Esophagus (tissue), 2 donors: ENCODE data around the gene ANKRD18A. TPM values are rescaled to one million over a fixed set of nuclear protein-coding genes. Genes with fewer than 3 reads are reported as not detected.
"Not testable (repeated sequence)": the region's sequence is repeated elsewhere in the genome, so short reads cannot be mapped to it uniquely, and the experiment has no call there.

ENCODE experiments used
- H3K27ac ChIP-seq, 2 donors: one replicate each; pipeline ENCODE4 v1.5.1; 2013; ENCODE audit warnings: low read depth in 2 of 2, mild to moderate bottlenecking in 2 of 2, inconsistent platforms in 1 of 2, low read length in 1 of 2, moderate library complexity in 1 of 2
- H3K27me3 ChIP-seq, 2 donors: one replicate each; pipeline ENCODE4 v1.6.1; 2013; ENCODE audit warnings: low read length in 2 of 2, control low read depth in 1 of 2, mild to moderate bottlenecking in 1 of 2; ENCODE audit not compliant: insufficient read depth in 2 of 2, control insufficient read depth in 1 of 2
- H3K36me3 ChIP-seq, 2 donors: one replicate each; pipeline ENCODE4 v1.6.1; 2013; ENCODE audit warnings: low read length in 1 of 2; ENCODE audit not compliant: control insufficient read depth in 2 of 2, insufficient read depth in 2 of 2
- H3K4me1 ChIP-seq, 2 donors: one replicate each; pipeline ENCODE4 v1.6.1; 2013; ENCODE audit warnings: low read length in 1 of 2; ENCODE audit not compliant: control insufficient read depth in 2 of 2, insufficient read depth in 2 of 2
- H3K4me3 ChIP-seq, 2 donors: one replicate each; pipeline ENCODE4 v1.5.1; 2013; ENCODE audit warnings: low read length in 2 of 2, mild to moderate bottlenecking in 2 of 2, low read depth in 1 of 2, moderate library complexity in 1 of 2
- H3K9me3 ChIP-seq, 2 donors: one replicate each; pipeline ENCODE4 v1.6.1; 2013; ENCODE audit warnings: mild to moderate bottlenecking in 2 of 2, low read depth in 1 of 2, low read length in 1 of 2, moderate library complexity in 1 of 2; ENCODE audit not compliant: control insufficient read depth in 2 of 2, insufficient read depth in 1 of 2
- WGBS, 2 donors: extraction: QIAGEN DNeasy Blood & Tissue Kit; methylation state at CpG; one replicate each; pipeline ENCODE4 v1.1.7; 2013; 5-methylcytosine and 5-hydroxymethylcytosine counted together
- polyA plus RNA-seq, 2 donors: library from polyadenylated mRNA; stranded (reverse); fragments of 200-250 nt; gene quantifications; one replicate each; pipeline ENCODE4 v1.2.3, GENCODE V29; 2013
- donor health status: healthy with polysubstance abuse.
- donor health status: Bipolar disorder and iron deficiency.

The ANKRD18A gene
- polyA plus RNA-seq, 2 donors: 1.2 to 7.1 TPM

- not testable (repeated sequence) for H3K4me1 ChIP-seq, H3K27ac ChIP-seq, H3K36me3 ChIP-seq, H3K27me3 ChIP-seq, H3K4me3 ChIP-seq, H3K9me3 ChIP-seq
- WGBS, 2 donors: 51 to 68% methylated on average over 3 of the region's 3 CpGs
Observed at GRCh38 chr9:38583765-38584164, 36.6 kb downstream of the ANKRD18A start.

DNA sequence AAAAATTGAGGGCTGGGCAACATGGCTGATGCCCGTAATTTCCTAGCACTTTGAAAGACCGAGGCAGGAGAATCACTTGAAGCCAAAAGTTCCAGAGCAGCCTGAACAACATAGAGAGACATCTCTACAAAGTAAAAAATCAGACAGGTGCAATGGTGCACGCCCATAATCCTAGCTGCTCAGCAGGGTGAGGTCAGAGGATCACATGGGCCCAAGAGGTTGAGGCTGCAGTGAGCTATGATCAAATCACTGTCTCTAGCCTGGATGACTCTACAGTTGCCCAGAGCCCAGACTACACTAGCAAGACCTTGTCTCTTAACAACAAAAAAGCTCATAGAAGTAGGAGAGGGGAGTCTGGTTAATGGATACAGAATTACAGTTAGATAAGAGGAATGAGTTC, 40.3 kb downstream of the ANKRD18A start:
- not testable (repeated sequence) for H3K27ac ChIP-seq, H3K36me3 ChIP-seq, H3K27me3 ChIP-seq, H3K4me1 ChIP-seq, H3K4me3 ChIP-seq, H3K9me3 ChIP-seq
- WGBS, 2 donors: 82 to 83% methylated on average over 3 of the region's 3 CpGs

DNA sequence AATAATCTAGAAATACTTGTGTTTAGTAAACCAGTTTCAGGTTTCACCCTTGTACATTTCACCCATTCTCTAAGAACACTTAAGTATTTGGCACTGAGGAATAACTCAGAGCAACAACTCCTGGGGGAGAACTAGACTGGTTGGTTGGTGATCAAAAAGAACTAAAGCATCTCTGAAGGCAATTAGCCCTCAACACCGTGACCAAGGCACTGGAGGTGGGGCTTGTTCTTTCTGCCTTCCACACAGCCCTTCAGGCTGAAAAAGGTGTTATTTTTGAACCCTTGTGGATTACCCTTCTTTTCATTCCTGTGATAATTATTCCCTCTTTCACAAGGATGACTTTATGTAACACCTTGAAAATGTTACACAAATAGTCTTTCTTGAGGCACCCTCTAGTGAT, 44.2 kb downstream of the ANKRD18A start:
- not testable (repeated sequence) for H3K4me3 ChIP-seq, H3K27me3 ChIP-seq, H3K4me1 ChIP-seq, H3K27ac ChIP-seq, H3K9me3 ChIP-seq, H3K36me3 ChIP-seq
- 26 to 77% methylated on average over 1 of the region's 1 CpG for WGBS, 2 donors

GRCh38 chr9:38566048-38566447, 54.3 kb downstream of the ANKRD18A start:
- not testable (repeated sequence) for H3K4me1 ChIP-seq, H3K9me3 ChIP-seq, H3K27me3 ChIP-seq, H3K27ac ChIP-seq, H3K4me3 ChIP-seq, H3K36me3 ChIP-seq
- 100% methylated on average over 1 of the region's 1 CpG; no CpG with 5 or more reads in 1 of the 2 donors for WGBS, 2 donors

DNA sequence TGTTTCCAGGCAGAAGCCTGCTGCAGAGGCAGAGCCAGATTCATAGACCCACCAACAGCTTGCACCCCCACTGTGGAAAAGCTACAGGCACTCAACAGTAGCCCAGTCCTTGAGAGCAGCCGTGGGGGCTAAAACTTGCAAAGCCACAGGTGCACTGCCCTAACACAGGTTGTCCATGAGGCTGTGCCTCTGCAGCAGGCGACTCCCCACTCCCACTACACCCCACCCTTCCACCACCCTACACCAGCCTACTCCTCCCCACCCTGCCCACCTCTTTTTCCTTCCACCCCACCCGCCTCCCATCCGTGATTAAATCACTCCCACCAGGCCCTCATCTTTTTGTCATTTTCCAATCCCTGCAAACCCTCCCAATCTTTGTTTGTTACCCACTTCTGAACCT, 55.2 kb downstream of the ANKRD18A start:
- H3K9me3 ChIP-seq: not testable (repeated sequence)

DNA sequence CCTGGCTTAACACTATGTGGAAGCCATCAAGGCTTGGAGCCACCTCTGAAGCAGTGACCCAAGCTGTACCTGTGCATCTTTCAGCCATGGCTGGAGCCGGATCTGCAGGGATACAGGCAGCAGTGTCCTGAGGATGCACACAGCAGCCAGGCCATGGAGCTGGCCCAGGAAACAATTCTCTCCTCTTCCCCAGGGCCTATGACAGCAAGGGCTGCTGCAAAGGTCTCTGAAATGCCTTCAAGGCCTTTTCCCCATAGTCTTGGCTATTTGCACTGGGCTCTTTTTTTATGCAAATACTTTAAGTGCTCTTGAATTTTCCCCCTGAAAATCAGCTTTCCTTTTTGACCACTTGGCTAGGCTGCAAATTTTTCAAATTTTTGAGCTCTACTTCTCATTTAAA, 56.5 kb downstream of the ANKRD18A start:
- not testable (repeated sequence) for H3K27ac ChIP-seq, H3K27me3 ChIP-seq, H3K36me3 ChIP-seq, H3K4me1 ChIP-seq, H3K4me3 ChIP-seq, H3K9me3 ChIP-seq
- WGBS, 2 donors: no CpG with 5 or more reads among the region's 1 CpG

More for the DNA sequence above, 55.2 kb downstream of the ANKRD18A start:
- 92 to 100% methylated on average over 1 to 2 of the region's 4 CpGs for WGBS, 2 donors
- not testable (repeated sequence) for H3K36me3 ChIP-seq, H3K4me1 ChIP-seq, H3K27ac ChIP-seq, H3K27me3 ChIP-seq, H3K4me3 ChIP-seq

DNA sequence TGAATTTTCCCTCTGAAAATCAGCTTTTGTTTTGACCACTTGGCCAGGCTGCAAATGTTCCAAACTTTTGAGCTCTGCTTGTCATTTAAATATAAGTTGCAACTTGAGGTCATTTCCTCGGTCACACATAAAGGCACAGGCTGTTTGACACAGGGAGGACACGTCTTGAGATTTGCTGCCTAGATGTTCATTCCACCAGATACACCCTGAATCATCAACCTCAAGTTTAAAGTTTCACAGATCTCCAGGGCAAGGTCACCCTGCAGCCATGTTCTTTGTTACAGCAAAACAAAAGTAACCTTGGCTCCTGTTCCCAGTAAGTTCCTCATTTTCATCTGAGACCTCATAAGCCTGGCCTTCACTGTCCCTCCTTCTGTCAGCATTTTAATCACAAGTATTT, 59.3 kb downstream of the ANKRD18A start:
- H3K4me1 ChIP-seq: not testable (repeated sequence)
- WGBS, 2 donors: 60 to 79% methylated on average over 2 of the region's 2 CpGs

GRCh38 chr9:38559172-38559571, 61.2 kb downstream of the ANKRD18A start:
- H3K4me3 ChIP-seq, H3K36me3 ChIP-seq, H3K27me3 ChIP-seq, H3K9me3 ChIP-seq, H3K4me1 ChIP-seq, H3K27ac ChIP-seq: not testable (repeated sequence)
- WGBS, 2 donors: 57 to 75% methylated on average over 1 to 3 of the region's 3 CpGs

More for the DNA sequence above, 59.3 kb downstream of the ANKRD18A start:
- H3K27ac ChIP-seq, H3K4me3 ChIP-seq, H3K27me3 ChIP-seq, H3K36me3 ChIP-seq, H3K9me3 ChIP-seq: not testable (repeated sequence)

- not testable (repeated sequence) for H3K9me3 ChIP-seq, H3K4me1 ChIP-seq, H3K36me3 ChIP-seq, H3K27ac ChIP-seq, H3K4me3 ChIP-seq, H3K27me3 ChIP-seq
- 67 to 73% methylated on average over 1 of the region's 1 CpG for WGBS, 2 donors
Observed at GRCh38 chr9:38557746-38558145, 62.6 kb downstream of the ANKRD18A start.

DNA sequence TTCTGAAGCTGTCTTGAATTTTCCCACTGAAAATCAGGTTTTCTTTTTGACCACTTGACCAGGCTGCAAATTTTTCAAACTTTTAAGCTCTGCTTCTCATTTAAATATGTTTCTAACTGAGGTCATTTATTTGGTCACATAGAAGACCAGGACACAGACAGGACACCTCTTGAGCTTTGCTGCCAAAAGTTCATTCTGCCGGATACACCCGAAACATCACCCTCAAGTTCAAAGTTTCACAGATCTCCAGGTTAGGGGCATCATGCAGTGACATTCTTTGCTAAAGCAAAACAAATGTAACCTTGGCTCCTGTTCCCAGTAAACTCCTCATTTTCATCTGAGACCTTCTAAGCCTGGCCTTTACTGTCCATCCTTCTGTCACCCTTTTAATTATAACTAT, 65.4 kb downstream of the ANKRD18A start:
- 92 to 94% methylated on average over 2 of the region's 2 CpGs for WGBS, 2 donors
- H3K27me3 ChIP-seq, H3K9me3 ChIP-seq, H3K4me1 ChIP-seq, H3K36me3 ChIP-seq, H3K4me3 ChIP-seq, H3K27ac ChIP-seq: not testable (repeated sequence)
